Epithelial cell of prostate (primary cell): ENCODE measurements around the gene ZFYVE9.
"Not testable (repeated sequence)": the region's sequence is repeated elsewhere in the genome, so short reads cannot be mapped to it uniquely, and the experiment has no call there.

ENCODE experiments used
- DNase-seq: peaks from one replicate; pipeline ENCODE4 v3.0.0-alpha.2; 2011; ENCODE audit warnings: low read depth, low spot score
- H3K27ac ChIP-seq: fragments of 450-650 bp; 2 replicates; pipeline ENCODE4 v1.5.1; 2017; ENCODE audit warnings: mild to moderate bottlenecking

Gene ZFYVE9

DNA sequence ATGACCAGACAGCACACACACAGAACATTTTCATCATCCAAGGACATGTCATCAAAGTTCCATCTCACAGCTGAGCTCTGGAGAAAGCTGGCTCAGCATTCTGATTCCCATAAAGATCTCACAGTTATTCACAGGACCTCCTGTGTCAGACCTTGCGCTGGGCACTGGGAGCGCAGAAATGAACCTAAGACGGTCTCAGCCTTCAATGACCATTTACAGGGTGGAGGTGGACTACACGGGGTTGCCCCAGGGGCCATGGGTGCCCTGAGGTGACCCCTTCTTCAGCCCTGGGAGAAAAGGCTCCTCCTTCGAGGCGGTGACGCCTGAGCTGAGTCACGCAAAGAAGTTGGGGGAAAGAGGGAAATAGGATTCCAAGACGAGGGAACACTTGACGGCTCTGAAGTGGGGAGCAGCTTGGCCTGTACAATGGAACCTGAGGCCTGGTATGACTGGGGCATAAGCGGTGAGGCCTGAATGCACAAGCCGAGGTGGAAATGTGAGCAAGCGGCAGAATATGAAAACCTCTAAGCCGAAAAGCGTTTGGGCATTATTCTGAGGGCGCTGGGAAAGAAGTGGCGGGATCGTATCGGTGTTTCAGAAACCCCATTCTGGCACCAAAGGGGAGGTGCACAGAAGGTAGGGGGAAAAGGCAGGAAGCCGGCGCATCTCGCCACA lies 223.3 kb downstream of the ZFYVE9 start:
- peak overlapping the region; percentile 94 for H3K27ac ChIP-seq
- no peak for DNase-seq

GRCh38 chr1:52365746-52366516 lies 224.0 kb downstream of the ZFYVE9 start, which contains the start of gene CC2D1B:
Gene CC2D1B, minus strand, starts transcription at chr1:52366205. Its CDS starts 1,585 bp downstream, at chr1:52364620.
- DNase-seq: peak; percentile 93
- H3K27ac ChIP-seq: peak within 1 kb of the TSS; percentile 94

GRCh38 chr1:52366517-52366827 lies 224.6 kb downstream of the ZFYVE9 start:
- no peak for DNase-seq
- H3K27ac ChIP-seq: peak overlapping the region; percentile 94

- no peak for DNase-seq
- no peak overlapping the region for H3K27ac ChIP-seq
These were observed 225.4 kb downstream of the ZFYVE9 start for GRCh38 chr1:52367272-52367671.

DNA sequence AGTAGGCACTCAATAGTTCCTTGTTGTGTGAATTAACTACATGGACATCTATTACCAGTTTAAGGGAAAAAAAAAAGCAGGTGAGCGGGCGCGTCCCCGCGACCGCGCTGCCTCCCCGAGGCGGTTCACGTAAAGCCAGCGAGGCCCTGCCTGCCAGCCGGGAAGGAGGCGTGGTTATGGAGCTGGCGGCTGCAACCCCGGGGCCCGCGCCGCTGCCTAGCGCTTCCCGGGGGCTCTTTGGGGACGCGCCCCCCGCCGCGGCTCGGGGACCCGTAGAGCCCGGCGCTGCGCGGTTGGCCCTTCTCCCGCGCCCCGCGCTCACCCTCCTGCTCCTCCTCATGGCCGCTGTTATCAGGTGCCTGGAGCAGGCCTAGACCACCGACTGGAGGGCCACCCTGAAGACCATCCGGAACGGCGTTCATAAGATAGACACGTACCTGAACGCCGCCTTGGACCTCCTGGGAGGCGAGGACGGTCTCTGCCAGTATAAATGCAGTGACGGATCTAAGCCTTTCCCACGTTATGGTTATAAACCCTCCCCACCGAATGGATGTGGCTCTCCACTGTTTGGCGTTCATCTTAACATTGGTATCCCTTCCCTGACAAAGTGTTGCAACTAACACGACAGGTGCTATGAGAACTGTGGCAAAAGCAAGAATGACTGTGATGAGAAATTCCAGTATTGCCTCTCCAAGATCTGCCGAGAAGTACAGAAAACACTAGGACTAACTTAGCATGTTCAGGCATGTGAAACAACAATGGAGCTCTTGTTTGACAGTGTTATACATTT lies 226.7 kb downstream of the ZFYVE9 start:
- H3K27ac ChIP-seq: peak overlapping the region; percentile 71
- DNase-seq: peak; percentile 82

GRCh38 chr1:52369851-52370250 lies 228.0 kb downstream of the ZFYVE9 start:
- DNase-seq, H3K27ac ChIP-seq: not testable (repeated sequence)

GRCh38 chr1:52385376-52385775 lies 243.5 kb downstream of the ZFYVE9 start:
- DNase-seq: no peak
- no peak overlapping the region for H3K27ac ChIP-seq

DNA sequence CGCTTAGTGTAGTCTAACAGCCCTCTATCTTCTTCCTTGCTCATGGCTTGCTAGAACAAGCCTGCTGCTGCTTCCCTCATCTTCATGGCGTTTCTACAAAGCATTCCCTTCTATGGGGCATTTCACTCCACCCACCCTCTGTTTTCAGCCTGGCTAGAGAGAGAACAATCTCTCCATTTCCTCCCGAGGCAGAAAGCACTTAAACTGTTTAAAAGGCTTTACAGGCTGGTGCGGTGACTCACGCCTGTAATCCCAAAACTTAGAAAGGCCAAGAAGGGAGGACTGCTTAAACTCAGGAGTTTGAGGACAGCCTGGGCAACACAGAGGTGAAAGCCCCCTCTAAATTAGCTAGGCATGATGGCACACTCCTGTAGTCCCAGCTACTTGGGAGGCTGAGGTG lies 244.6 kb downstream of the ZFYVE9 start:
- H3K27ac ChIP-seq: no peak overlapping the region
- DNase-seq: no peak

DNA sequence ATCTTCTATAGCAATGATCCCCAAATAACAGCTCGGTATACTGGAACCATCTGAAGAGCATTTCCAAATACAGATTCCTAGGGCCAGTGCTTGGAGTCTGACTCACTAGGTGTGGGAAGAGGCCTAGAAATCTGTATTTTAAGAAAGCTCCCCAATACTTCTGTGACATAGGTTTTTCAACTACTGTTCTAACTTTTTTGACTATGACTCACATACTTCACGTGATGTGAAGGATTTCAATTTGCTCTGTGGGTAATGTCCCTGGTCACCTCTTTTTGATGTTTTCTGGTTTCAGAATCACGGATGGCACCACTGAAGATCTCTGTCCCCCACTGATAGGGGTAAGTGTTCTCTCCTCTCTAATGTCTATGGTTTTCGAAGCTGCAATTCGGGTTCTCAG lies 251.3 kb downstream of the ZFYVE9 start:
- no peak overlapping the region for H3K27ac ChIP-seq
- DNase-seq: no peak
